CD14-positive monocyte (primary cell): Measurements from ENCODE around the gene H1-8. TPM values are rescaled to one million over a fixed set of nuclear protein-coding genes. Genes with fewer than 3 reads are reported as not detected.

Experiments
- DNase-seq, 3 donors: peaks; one replicate each; pipeline ENCODE4 v3.0.0-alpha.2; 2011 to 2022
- H2AFZ ChIP-seq: 2 replicates; pipeline ENCODE4 v1.6.0; 2012; ENCODE audit warnings: mild to moderate bottlenecking, low read depth, low read length, inconsistent platforms; ENCODE audit not compliant: insufficient read depth, poor library complexity, severe bottlenecking
- H3K27ac ChIP-seq, 2 donors: 1 replicate in 1 of 2; 2 replicates in 1 of 2; pipeline ENCODE4 v1.5.1; 2012 to 2013; ENCODE audit warnings: low read length in 2 of 2, control low read depth in 1 of 2, inconsistent platforms in 1 of 2, low read depth in 1 of 2, mild to moderate bottlenecking in 1 of 2
- H3K27me3 ChIP-seq, 2 donors: one replicate each; pipeline versions ENCODE4 v1.6.0 to v1.6.1; 2011 to 2013; ENCODE audit warnings: low read length in 2 of 2; ENCODE audit not compliant: control insufficient read depth in 2 of 2, insufficient read depth in 2 of 2
- H3K36me3 ChIP-seq, 2 donors: replicated peaks in 1 of 2; 1 replicate in 1 of 2; 2 replicates in 1 of 2; pipeline versions ENCODE4 v1.5.1 to v1.6.1; 2012 to 2013; ENCODE audit warnings: low read length in 2 of 2, control low read depth in 1 of 2, inconsistent platforms in 1 of 2, mild to moderate bottlenecking in 1 of 2; ENCODE audit not compliant: insufficient read depth in 2 of 2, control insufficient read depth in 1 of 2
- H3K4me1 ChIP-seq, 2 donors: 1 replicate in 1 of 2; 2 replicates in 1 of 2; pipeline versions ENCODE4 v1.5.1 to v1.6.1; 2012 to 2013; ENCODE audit warnings: low read length in 2 of 2, control low read depth in 1 of 2, inconsistent platforms in 1 of 2, mild to moderate bottlenecking in 1 of 2, moderate library complexity in 1 of 2; ENCODE audit not compliant: insufficient read depth in 2 of 2, control insufficient read depth in 1 of 2
- H3K4me2 ChIP-seq: replicated peaks from 2 replicates; pipeline ENCODE3; 2012; ENCODE audit warnings: low read length, moderate library complexity, mild to moderate bottlenecking; ENCODE audit not compliant: poor library complexity, severe bottlenecking; ENCODE audit errors: extremely low read depth
- H3K4me3 ChIP-seq, 3 experiments: fragments of 200-600 bp in 1 of 3; sonication (generic) in 1 of 3; replicated peaks in 1 of 3; 1 replicate in 2 of 3; 2 replicates in 1 of 3; pipeline ENCODE4 v1.5.1; 2011 to 2013; ENCODE audit warnings: low read length in 3 of 3, mild to moderate bottlenecking in 3 of 3, control low read depth in 2 of 3, low read depth in 2 of 3, inconsistent platforms in 1 of 3, moderate library complexity in 1 of 3
- H3K79me2 ChIP-seq: 2 replicates; pipeline ENCODE4 v1.6.0; 2012; ENCODE audit warnings: mild to moderate bottlenecking, control low read depth, inconsistent platforms, low read length, moderate library complexity; ENCODE audit not compliant: insufficient read depth
- H3K9ac ChIP-seq: 2 replicates; pipeline ENCODE4 v1.6.0; 2017; ENCODE audit warnings: low read length, mild to moderate bottlenecking; ENCODE audit not compliant: insufficient read depth, poor library complexity, severe bottlenecking
- H3K9me3 ChIP-seq, 2 donors: replicated peaks in 1 of 2; 1 replicate in 1 of 2; 2 replicates in 1 of 2; pipeline versions ENCODE4 v1.5.1 to v1.6.1; 2012 to 2013; ENCODE audit warnings: low read length in 2 of 2, control low read depth in 1 of 2; ENCODE audit not compliant: control insufficient read depth in 1 of 2, insufficient read depth in 1 of 2
- H4K20me1 ChIP-seq: 2 replicates; pipeline ENCODE4 v1.6.0; 2012; ENCODE audit warnings: mild to moderate bottlenecking, low read length, control low read depth, moderate library complexity; ENCODE audit not compliant: insufficient read depth
- H3K27ac Mint-ChIP-seq, 7 donors: one replicate each; pipeline ENCODE4 v1.8.0; 2020; ENCODE audit warnings: mild to moderate bottlenecking in 7 of 7, mixed read lengths in 7 of 7, moderate library complexity in 6 of 7, inconsistent platforms in 2 of 7
- H3K27me3 Mint-ChIP-seq, 3 donors: one replicate each; pipeline ENCODE4 v1.8.0; 2021 to 2022; ENCODE audit warnings: low read depth in 3 of 3, mild to moderate bottlenecking in 3 of 3, mixed read lengths in 3 of 3, moderate library complexity in 3 of 3, inconsistent platforms in 1 of 3
- H3K36me3 Mint-ChIP-seq, 2 donors: one replicate each; pipeline ENCODE4 v1.8.0; 2020; ENCODE audit warnings: mixed read lengths in 2 of 2, inconsistent platforms in 1 of 2, mild to moderate bottlenecking in 1 of 2
- H3K4me1 Mint-ChIP-seq: one replicate; pipeline ENCODE4 v1.8.0; 2020; ENCODE audit warnings: mild to moderate bottlenecking, mixed read lengths
- H3K4me3 Mint-ChIP-seq, 2 donors: one replicate each; pipeline ENCODE4 v1.8.0; 2020; ENCODE audit warnings: mild to moderate bottlenecking in 2 of 2, mixed read lengths in 2 of 2, moderate library complexity in 1 of 2
- H3K9me3 Mint-ChIP-seq, 7 donors: one replicate each; pipeline ENCODE4 v1.8.0; 2020 to 2022; ENCODE audit warnings: mixed read lengths in 7 of 7, mild to moderate bottlenecking in 6 of 7, moderate library complexity in 6 of 7, inconsistent platforms in 2 of 7
- CTCF ChIP-seq: fragments of 200-600 bp; IDR thresholded peaks from one replicate; pipeline ENCODE4 v1.8.0; 2022; ENCODE audit warnings: antibody characterized with exemption, mild to moderate bottlenecking
- WGBS: methylation state at CpG from one replicate; pipeline ENCODE4 v1.1.5; 2013; ENCODE audit warnings: missing lambda C conversion rate; ENCODE audit not compliant: insufficient coverage; 5-methylcytosine and 5-hydroxymethylcytosine counted together
- intact Hi-C, 2 donors: fragments of 100-400 bp; cut with micrococcal nuclease; formaldehyde crosslinking; loops; one replicate each; pipeline versions ENCODE4 v1.15.0 to v1.15.1; 2023
- polyA plus RNA-seq, 3 donors: library from polyadenylated mRNA; depleted of rRNA in 1 of 3; unstranded in 2 of 3; stranded (reverse) in 1 of 3; fragments of 300-500 nt in 2 of 3; fragments of >200 nt in 1 of 3; fragmentation: Illumina TruSeq in 2 of 3; gene quantifications; 1 replicate in 2 of 3; 2 replicates in 1 of 3; pipeline ENCODE4 v1.2.3, GENCODE V29; 2012 to 2021

H1-8 gene
- polyA plus RNA-seq, 3 donors, result not detected

- no CpG with 5 or more reads among the region's 2 CpGs for WGBS
Measured at GRCh38 chr3:129536374-129536667, 6.7 kb upstream of the H1-8 start.

DNA sequence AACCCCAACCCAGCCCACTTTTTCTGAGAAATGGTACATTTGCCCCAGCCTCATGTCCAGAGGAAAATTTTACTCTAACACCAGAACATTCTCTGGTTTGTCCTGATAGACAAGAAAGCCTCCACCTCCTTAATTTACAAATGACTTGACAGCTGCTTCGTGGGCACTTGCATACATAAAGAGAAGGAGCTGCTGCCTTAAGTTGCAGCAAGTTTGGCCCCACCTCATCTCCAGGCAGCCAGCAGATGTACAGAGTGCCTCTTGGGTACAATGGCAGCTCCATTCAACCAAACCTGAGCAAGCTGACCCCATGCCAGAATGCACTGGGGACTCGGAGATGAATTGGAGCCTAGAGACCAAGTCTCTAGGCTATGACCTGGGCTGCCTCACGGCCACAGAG lies 6.2 kb upstream of the H1-8 start:
- no peaks in the 10 kb centered on the region for H3K36me3 ChIP-seq
- H3K4me1 Mint-ChIP-seq, result peaks cover 1% of the 10 kb centered on the region
- H3K27ac ChIP-seq, result no peak overlapping the region
- H3K36me3 Mint-ChIP-seq, result no peaks in the 10 kb centered on the region
- no peaks in the 10 kb centered on the region for H3K4me1 ChIP-seq
- no peaks in the 10 kb centered on the region for H3K9me3 ChIP-seq
- H3K27ac Mint-ChIP-seq, result no peak overlapping the region
- DNase-seq, result no peak
- H3K79me2 ChIP-seq, result no peaks in the 10 kb centered on the region
- no peak overlapping the region for H2AFZ ChIP-seq
- H3K4me2 ChIP-seq, result no peak overlapping the region
- H3K27me3 ChIP-seq, result no peaks in the 10 kb centered on the region
- peaks cover 2 to 5% (median 3%) of the 10 kb centered on the region in 3 donors for H3K27me3 Mint-ChIP-seq
- no peak overlapping the region for H3K4me3 ChIP-seq
- no peaks in the 10 kb centered on the region for H4K20me1 ChIP-seq
- H3K9ac ChIP-seq, result no peak overlapping the region
- H3K9me3 Mint-ChIP-seq, result no peaks in the 10 kb centered on the region
- intact Hi-C loops, result no loop called here
- TF ChIP-seq CTCF, result no peak
- WGBS, result 100% methylated on average over 1 of the region's 3 CpGs
- no peak overlapping the region for H3K4me3 Mint-ChIP-seq

More at GRCh38 chr3:129536374-129536667, 6.7 kb upstream of the H1-8 start:
- intact Hi-C loops, result no loop called here
- Histone ChIP-seq H3K36me3 (no peaks in the 10 kb centered on the region), H2AFZ (no peak overlapping the region), H3K79me2 (no peaks in the 10 kb centered on the region), H3K27ac (no peak overlapping the region), H3K4me1 (no peaks in the 10 kb centered on the region), H3K27me3 (no peaks in the 10 kb centered on the region), H3K4me2 (no peak overlapping the region), H3K9me3 (no peaks in the 10 kb centered on the region), H4K20me1 (no peaks in the 10 kb centered on the region), H3K9ac (no peak overlapping the region), H3K4me3 (no peak overlapping the region)
- Mint-ChIP-seq H3K9me3 (no peaks in the 10 kb centered on the region), H3K4me1 (peaks cover 1% of the 10 kb centered on the region), H3K36me3 (no peaks in the 10 kb centered on the region), H3K27me3 (peaks cover 2 to 5% (median 5%) of the 10 kb centered on the region in 3 donors), H3K27ac (no peak overlapping the region), H3K4me3 (no peak overlapping the region)
- no peak for TF ChIP-seq CTCF
- no peak for DNase-seq
